ENCODE results near the gene TRMT10C. TPM values are rescaled to one million over a fixed set of nuclear protein-coding genes. Genes with fewer than 3 reads are reported as not detected.

The TRMT10C gene
- total RNA-seq, 1 donor from 2014 or later: 26.8 TPM

DNA sequence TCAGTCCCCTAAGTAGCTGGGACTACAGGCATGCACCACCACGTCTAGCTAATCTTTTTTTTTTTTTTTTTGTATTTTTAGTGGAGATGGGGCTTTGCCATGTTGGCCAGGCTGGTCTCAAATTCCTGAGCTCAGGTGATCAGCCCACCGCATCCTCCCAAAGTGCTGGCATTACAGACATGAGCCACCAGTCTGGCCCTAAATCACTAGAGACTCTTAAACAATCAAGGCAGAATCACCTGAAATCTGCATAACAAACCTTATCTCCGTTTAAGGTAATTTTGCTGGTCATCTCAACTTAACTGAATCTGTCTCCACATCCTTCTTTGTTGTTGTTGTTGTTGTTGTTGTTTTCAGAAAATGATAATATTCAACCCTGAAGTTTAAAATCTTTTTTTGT lies 5.6 kb upstream of the TRMT10C start:
- no peaks in the 10 kb centered on the region for H4K20me1 ChIP-seq (ENCODE audit: insufficient read depth, low read length)
- no peak overlapping the region for H2AFZ ChIP-seq (ENCODE audit: low read depth, low read length)
- H3K4me1 ChIP-seq (ENCODE audit: insufficient read depth, low read length): no peaks in the 10 kb centered on the region
- Mint-ChIP-seq H3K27ac (ENCODE audit: unreplicated experiment) (no peak overlapping the region), H3K36me3 (ENCODE audit: low read depth, unreplicated experiment) (no peaks in the 10 kb centered on the region), H3K9me3 (ENCODE audit: unreplicated experiment) (no peaks in the 10 kb centered on the region), H3K4me3 (ENCODE audit: unreplicated experiment) (no peak overlapping the region), H3K4me1 (ENCODE audit: low read depth, unreplicated experiment) (no peaks in the 10 kb centered on the region), H3K27me3 (ENCODE audit: low read depth, unreplicated experiment) (no peaks in the 10 kb centered on the region)
- no peaks in the 10 kb centered on the region for H3K9me3 ChIP-seq (ENCODE audit: insufficient read depth, low read depth, low read length)
- FAIRE-seq (no peak), DNase-seq (ENCODE audit: low read depth) (no peak)
- no peak overlapping the region for H3K9ac ChIP-seq (ENCODE audit: low read length)
- H3K79me2 ChIP-seq (ENCODE audit: insufficient read depth, low read length): no peaks in the 10 kb centered on the region
- TF ChIP-seq, protein P1, sequence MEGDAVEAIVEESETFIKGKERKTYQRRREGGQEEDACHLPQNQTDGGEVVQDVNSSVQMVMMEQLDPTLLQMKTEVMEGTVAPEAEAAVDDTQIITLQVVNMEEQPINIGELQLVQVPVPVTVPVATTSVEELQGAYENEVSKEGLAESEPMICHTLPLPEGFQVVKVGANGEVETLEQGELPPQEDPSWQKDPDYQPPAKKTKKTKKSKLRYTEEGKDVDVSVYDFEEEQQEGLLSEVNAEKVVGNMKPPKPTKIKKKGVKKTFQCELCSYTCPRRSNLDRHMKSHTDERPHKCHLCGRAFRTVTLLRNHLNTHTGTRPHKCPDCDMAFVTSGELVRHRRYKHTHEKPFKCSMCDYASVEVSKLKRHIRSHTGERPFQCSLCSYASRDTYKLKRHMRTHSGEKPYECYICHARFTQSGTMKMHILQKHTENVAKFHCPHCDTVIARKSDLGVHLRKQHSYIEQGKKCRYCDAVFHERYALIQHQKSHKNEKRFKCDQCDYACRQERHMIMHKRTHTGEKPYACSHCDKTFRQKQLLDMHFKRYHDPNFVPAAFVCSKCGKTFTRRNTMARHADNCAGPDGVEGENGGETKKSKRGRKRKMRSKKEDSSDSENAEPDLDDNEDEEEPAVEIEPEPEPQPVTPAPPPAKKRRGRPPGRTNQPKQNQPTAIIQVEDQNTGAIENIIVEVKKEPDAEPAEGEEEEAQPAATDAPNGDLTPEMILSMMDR (IDR thresholded peaks at IDR 0.05; ENCODE audit: insufficient read depth, low read depth, low read length): no peak
- TF ChIP-seq EZH2 (IDR thresholded peaks at IDR 0.05; ENCODE audit: insufficient read depth, low read length): no peak
- no peak overlapping the region for H3K27ac ChIP-seq (ENCODE audit: low read depth, low read length)
- H3K4me2 ChIP-seq (ENCODE audit: low read length): no peak overlapping the region
- no peaks in the 10 kb centered on the region for H3K36me3 ChIP-seq (ENCODE audit: insufficient read depth, low read length)
- no peak overlapping the region for H3K4me3 ChIP-seq (ENCODE audit: insufficient read depth, low read depth, low read length)
- peaks cover 4% of the 10 kb centered on the region for H3K27me3 ChIP-seq (ENCODE audit: insufficient read depth, low read length)

DNA sequence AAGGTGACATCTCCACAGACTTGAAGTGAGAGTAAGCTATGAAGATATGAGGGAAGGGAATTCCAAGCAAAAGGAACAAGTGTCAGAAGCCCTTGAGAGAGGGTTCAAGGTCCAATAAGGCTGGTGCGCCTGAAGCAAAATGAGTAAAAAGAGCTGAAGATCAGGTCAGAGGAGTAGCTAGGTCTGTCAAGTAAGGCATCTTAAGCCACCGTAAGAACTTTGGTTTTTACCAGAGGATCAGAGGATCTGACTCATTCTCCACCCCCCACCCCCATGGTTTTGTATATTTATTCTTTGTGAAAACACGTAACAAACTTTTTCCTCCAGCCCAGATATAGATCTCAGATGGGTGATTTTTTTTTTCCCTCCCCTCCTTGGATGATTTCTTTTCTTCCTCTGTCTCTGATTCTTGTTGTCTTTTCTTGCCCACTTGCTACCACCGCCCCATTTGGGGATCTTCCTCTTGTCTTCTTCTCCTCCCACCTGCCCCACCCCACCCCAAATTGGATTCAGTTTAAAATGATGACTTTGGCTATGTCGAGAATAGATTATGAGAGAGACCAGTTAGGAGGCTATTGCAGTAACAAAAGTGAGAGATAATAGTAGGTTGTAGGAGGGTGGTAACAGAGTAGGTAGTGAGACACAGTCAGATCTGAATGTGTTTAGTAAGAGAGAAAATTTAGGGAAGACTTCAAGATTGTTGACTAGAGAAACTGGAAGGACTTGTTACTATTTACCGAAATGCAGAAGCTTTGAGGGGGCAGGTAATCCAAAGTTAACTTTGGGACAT lies 6.1 kb downstream of the TRMT10C start:
- Mint-ChIP-seq H3K9me3 (ENCODE audit: unreplicated experiment) (no peaks in the 10 kb centered on the region), H3K36me3 (ENCODE audit: low read depth, unreplicated experiment) (peaks cover 10% of the 10 kb centered on the region), H3K27ac (ENCODE audit: unreplicated experiment) (no peak overlapping the region), H3K4me1 (ENCODE audit: low read depth, unreplicated experiment) (peaks cover 15% of the 10 kb centered on the region), H3K4me3 (ENCODE audit: unreplicated experiment) (no peak overlapping the region), H3K27me3 (ENCODE audit: low read depth, unreplicated experiment) (no peaks in the 10 kb centered on the region)
- peak overlapping the region; percentile 59 for H3K4me2 ChIP-seq (ENCODE audit: low read length)
- H3K79me2 ChIP-seq (ENCODE audit: insufficient read depth, low read length): peaks cover 40% of the 10 kb centered on the region
- peaks cover 11% of the 10 kb centered on the region for H3K4me1 ChIP-seq (ENCODE audit: insufficient read depth, low read length)
- H3K27ac ChIP-seq (ENCODE audit: low read depth, low read length): no peak overlapping the region
- peaks cover 22% of the 10 kb centered on the region for H3K36me3 ChIP-seq (ENCODE audit: insufficient read depth, low read length)
- peaks cover 46% of the 10 kb centered on the region for H4K20me1 ChIP-seq (ENCODE audit: insufficient read depth, low read length)
- H3K4me3 ChIP-seq (ENCODE audit: insufficient read depth, low read depth, low read length): no peak overlapping the region
- no peak overlapping the region for H2AFZ ChIP-seq (ENCODE audit: low read depth, low read length)
- TF ChIP-seq, protein P1 (IDR thresholded peaks at IDR 0.05; ENCODE audit: insufficient read depth, low read depth, low read length): no peak
- no peak for TF ChIP-seq EZH2 (IDR thresholded peaks at IDR 0.05; ENCODE audit: insufficient read depth, low read length)
- FAIRE-seq (no peak), DNase-seq (ENCODE audit: low read depth) (peak; percentile 38)
- H3K9me3 ChIP-seq (ENCODE audit: insufficient read depth, low read depth, low read length): no peaks in the 10 kb centered on the region
- no peaks in the 10 kb centered on the region for H3K27me3 ChIP-seq (ENCODE audit: insufficient read depth, low read length)
- no peak overlapping the region for H3K9ac ChIP-seq (ENCODE audit: low read length)
